GM20000 (cell line): ENCODE results near the gene C16orf74.

Experiments used
- DNase-seq: peaks from one replicate; pipeline ENCODE4 v3.0.0; 2012; ENCODE audit warnings: low spot score
- CTCF ChIP-seq: IDR thresholded peaks from 2 replicates; pipeline ENCODE4 v1.5.1; 2012; ENCODE audit warnings: mild to moderate bottlenecking, control low read depth; ENCODE audit errors: extremely low read depth, missing control alignments

C16orf74 gene

GRCh38 chr16:85716680-85717038 lies 34.2 kb downstream of the C16orf74 start:
- TF ChIP-seq CTCF, result no peak
- DNase-seq, result no peak

GRCh38 chr16:85716022-85716679 lies 34.7 kb downstream of the C16orf74 start:
- no peak for DNase-seq
- TF ChIP-seq CTCF, result no peak

- no peak for DNase-seq
- TF ChIP-seq CTCF, result no peak
Measured at GRCh38 chr16:85715169-85716021, 35.5 kb downstream of the C16orf74 start.

GRCh38 chr16:85712801-85713200 lies 38.1 kb downstream of the C16orf74 start:
- TF ChIP-seq CTCF, result no peak
- no peak for DNase-seq

- TF ChIP-seq CTCF, result no peak
- no peak for DNase-seq
Measured at GRCh38 chr16:85711982-85712587, 38.8 kb downstream of the C16orf74 start.

- no peak for DNase-seq
- TF ChIP-seq CTCF, result no peak
Measured at GRCh38 chr16:85710732-85711131, 40.2 kb downstream of the C16orf74 start.
